ENCODE results near the gene CALB2. TPM values are rescaled to one million over a fixed set of nuclear protein-coding genes. Genes with fewer than 3 reads are reported as not detected.

CALB2 gene
- polyA plus RNA-seq, 1 donor (not counting 4 experiments of a cell fraction or from before 2014, with no cell fraction given): 1.4 TPM

DNA sequence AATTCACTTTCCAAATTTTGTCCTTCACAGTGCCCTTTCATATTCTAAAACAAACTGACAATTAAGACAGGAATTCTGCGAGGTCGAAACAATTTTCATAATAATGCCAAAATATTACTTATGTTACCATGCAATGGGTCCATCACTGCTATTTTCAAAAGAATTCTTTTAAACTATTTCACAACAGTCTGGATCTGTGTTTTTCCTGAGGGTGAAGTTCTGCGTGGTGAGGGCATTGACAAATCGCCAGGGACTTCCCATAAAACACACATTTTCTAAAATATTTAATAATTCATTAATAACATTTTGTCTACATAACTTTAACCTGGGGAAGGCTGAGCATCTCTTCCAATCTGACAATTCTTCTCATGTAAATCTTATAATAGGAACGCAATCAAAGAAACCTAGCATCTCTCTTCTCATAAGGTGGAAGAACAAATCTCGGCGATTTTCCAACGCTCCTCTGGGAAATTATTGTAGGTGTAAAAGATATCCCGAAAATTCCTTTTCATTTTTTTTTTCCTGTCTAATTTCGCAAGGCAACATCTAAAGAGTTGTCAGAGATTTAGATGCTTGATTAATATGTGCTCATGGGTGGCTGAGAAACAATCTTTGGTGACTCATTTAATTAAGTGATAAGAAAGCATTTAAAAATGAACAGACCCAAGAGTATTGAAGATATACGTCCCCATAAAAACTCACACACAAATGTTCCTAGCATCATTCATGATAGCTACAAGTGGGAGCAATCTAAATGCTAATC lies 41.5 kb downstream of the CALB2 start:
- no peaks in the 10 kb centered on the region for H3K9me3 ChIP-seq (ENCODE audit: control insufficient read depth, low read depth, low read length)
- H2AFZ ChIP-seq (ENCODE audit: control insufficient read depth, low read length): no peak overlapping the region
- no peak overlapping the region for H3K9ac ChIP-seq (ENCODE audit: control insufficient read depth, extremely low read depth, insufficient read depth, low read length)
- DNase-seq (ENCODE audit: low read depth, low spot score) (no peak), FAIRE-seq (no peak)
- no peaks in the 10 kb centered on the region for H3K36me3 ChIP-seq (ENCODE audit: control insufficient read depth in 2 of 2, extremely low read depth in 1 of 2, insufficient read depth in 2 of 2, low read length in 2 of 2)
- H4K20me1 ChIP-seq (ENCODE audit: control insufficient read depth, extremely low read depth, insufficient read depth, low read length): no peaks in the 10 kb centered on the region
- H3K9me1 ChIP-seq (ENCODE audit: control insufficient read depth, extremely low read depth, insufficient read depth, low read length): no peaks in the 10 kb centered on the region
- TF ChIP-seq CTCF (optimal IDR thresholded peaks at IDR 0.05 in 1 of 3, IDR thresholded peaks at IDR 0.05 in 1 of 3, conservative IDR thresholded peaks at IDR 0.05 in 1 of 3; ENCODE audit: extremely low read depth in 1 of 3, insufficient read depth in 2 of 3, low read length in 3 of 3) (no peak), EZH2 (IDR thresholded peaks at IDR 0.05; ENCODE audit: low read length) (no peak)
- no peaks in the 10 kb centered on the region for H3K4me1 ChIP-seq (ENCODE audit: control insufficient read depth, extremely low read depth, insufficient read depth, low read length)
- dilution Hi-C loops (cut with MboI; ENCODE audit: extremely low pct_ligation_motif_present, low sequenced_read_pairs): no loop called here
- H3K27me3 ChIP-seq (ENCODE audit: control insufficient read depth, extremely low read depth, insufficient read depth, low read length): no peaks in the 10 kb centered on the region
- H3K4me2 ChIP-seq (ENCODE audit: control insufficient read depth, extremely low read depth, insufficient read depth, low read depth, low read length): no peak overlapping the region
- H3K27ac ChIP-seq (ENCODE audit: control insufficient read depth, insufficient read depth, low read length): no peak overlapping the region
- no peak overlapping the region for H3K4me3 ChIP-seq (ENCODE audit: control insufficient read depth in 2 of 3, extremely low read depth in 1 of 3, insufficient read depth in 2 of 3, low read depth in 1 of 3, low read length in 3 of 3)
- no peaks in the 10 kb centered on the region for H3K79me2 ChIP-seq (ENCODE audit: control insufficient read depth, insufficient read depth, low read length)

GRCh38 chr16:71402007-71402406 lies 43.5 kb downstream of the CALB2 start:
- H3K4me2 ChIP-seq (ENCODE audit: control insufficient read depth, extremely low read depth, insufficient read depth, low read depth, low read length): no peak overlapping the region
- FAIRE-seq (no peak), DNase-seq (ENCODE audit: low read depth, low spot score) (no peak)
- no peaks in the 10 kb centered on the region for H3K27me3 ChIP-seq (ENCODE audit: control insufficient read depth, extremely low read depth, insufficient read depth, low read length)
- no peak overlapping the region for H3K27ac ChIP-seq (ENCODE audit: control insufficient read depth, insufficient read depth, low read length)
- no peaks in the 10 kb centered on the region for H3K79me2 ChIP-seq (ENCODE audit: control insufficient read depth, insufficient read depth, low read length)
- H3K9me1 ChIP-seq (ENCODE audit: control insufficient read depth, extremely low read depth, insufficient read depth, low read length): no peaks in the 10 kb centered on the region
- no peak for TF ChIP-seq EZH2 (IDR thresholded peaks at IDR 0.05; ENCODE audit: low read length)
- TF ChIP-seq CTCF (optimal IDR thresholded peaks at IDR 0.05 in 1 of 3, IDR thresholded peaks at IDR 0.05 in 1 of 3, conservative IDR thresholded peaks at IDR 0.05 in 1 of 3; ENCODE audit: extremely low read depth in 1 of 3, insufficient read depth in 2 of 3, low read length in 3 of 3): no peak
- H3K9me3 ChIP-seq (ENCODE audit: control insufficient read depth, low read depth, low read length): no peaks in the 10 kb centered on the region
- H3K4me1 ChIP-seq (ENCODE audit: control insufficient read depth, extremely low read depth, insufficient read depth, low read length): no peaks in the 10 kb centered on the region
- no peak overlapping the region for H3K9ac ChIP-seq (ENCODE audit: control insufficient read depth, extremely low read depth, insufficient read depth, low read length)
- H2AFZ ChIP-seq (ENCODE audit: control insufficient read depth, low read length): no peak overlapping the region
- H3K4me3 ChIP-seq (ENCODE audit: control insufficient read depth in 2 of 3, extremely low read depth in 1 of 3, insufficient read depth in 2 of 3, low read depth in 1 of 3, low read length in 3 of 3): no peak overlapping the region
- dilution Hi-C loops (cut with MboI; ENCODE audit: extremely low pct_ligation_motif_present, low sequenced_read_pairs): no loop called here
- H3K36me3 ChIP-seq (ENCODE audit: control insufficient read depth in 2 of 2, extremely low read depth in 1 of 2, insufficient read depth in 2 of 2, low read length in 2 of 2): no peaks in the 10 kb centered on the region
- no peaks in the 10 kb centered on the region for H4K20me1 ChIP-seq (ENCODE audit: control insufficient read depth, extremely low read depth, insufficient read depth, low read length)
